ENCODE data around the gene UQCR11.

Gene UQCR11

DNA sequence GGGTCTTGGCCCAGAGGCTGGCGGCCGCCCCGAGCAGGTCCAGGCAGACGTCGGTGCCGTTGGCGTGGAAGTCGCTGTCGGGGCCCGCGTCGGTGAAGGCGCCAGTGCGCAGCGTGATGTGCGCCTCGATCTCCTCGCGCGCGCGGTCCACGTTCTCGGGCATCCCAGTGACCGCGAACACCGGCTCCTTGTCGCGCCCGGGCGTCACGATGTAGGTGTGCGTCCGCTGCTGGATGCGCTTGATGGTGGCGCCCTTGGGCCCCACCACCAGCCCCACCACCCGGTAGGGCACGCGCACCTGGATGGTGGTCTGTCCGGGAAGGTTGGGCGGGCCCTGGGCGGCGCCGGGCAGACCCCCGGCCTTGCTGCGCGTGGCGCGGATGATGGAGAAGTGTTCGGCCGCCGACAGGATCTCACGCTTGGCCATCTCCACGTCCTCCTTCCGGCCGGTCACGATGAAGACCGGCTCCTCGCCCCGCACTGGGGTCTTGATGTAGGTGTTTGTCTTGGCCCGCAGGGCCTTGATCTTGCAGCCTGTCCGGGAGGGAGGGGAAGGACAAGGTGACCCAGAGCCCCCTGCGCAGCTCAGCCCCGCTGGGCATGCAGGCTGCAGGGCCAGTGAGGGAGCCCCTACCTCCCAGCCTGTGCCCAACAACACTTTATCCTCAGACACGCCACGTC, 48.7 kb downstream of the UQCR11 start:
- no peaks in the 10 kb centered on the region for H3K27me3 ChIP-seq (ENCODE audit: control insufficient read depth in 1 of 2, insufficient read depth in 2 of 2, low read length in 2 of 2)
- no peaks in the 10 kb centered on the region for H3K9me3 ChIP-seq (ENCODE audit: low read length)
- H3K27ac ChIP-seq (ENCODE audit: low read depth, low read length) = no peak overlapping the region
- no peak overlapping the region for H3K4me3 ChIP-seq (ENCODE audit: low read depth in 1 of 2, low read length in 2 of 2)
- no peak overlapping the region for H3K9ac ChIP-seq (ENCODE audit: low read length)
- H3K36me3 ChIP-seq (ENCODE audit: insufficient read depth, low read length) = no peaks in the 10 kb centered on the region
- H3K4me1 ChIP-seq (ENCODE audit: insufficient read depth, low read length) = no peaks in the 10 kb centered on the region

GRCh38 chr19:1555487-1556389, 49.5 kb downstream of the UQCR11 start:
- no peak overlapping the region for H3K4me3 ChIP-seq (ENCODE audit: low read depth in 1 of 2, low read length in 2 of 2)
- H3K27ac ChIP-seq (ENCODE audit: low read depth, low read length) = no peak overlapping the region
- no peaks in the 10 kb centered on the region for H3K9me3 ChIP-seq (ENCODE audit: low read length)
- H3K36me3 ChIP-seq (ENCODE audit: insufficient read depth, low read length) = no peaks in the 10 kb centered on the region
- H3K27me3 ChIP-seq (ENCODE audit: control insufficient read depth in 1 of 2, insufficient read depth in 2 of 2, low read length in 2 of 2) = no peaks in the 10 kb centered on the region
- no peaks in the 10 kb centered on the region for H3K4me1 ChIP-seq (ENCODE audit: insufficient read depth, low read length)
- H3K9ac ChIP-seq (ENCODE audit: low read length) = no peak overlapping the region

GRCh38 chr19:1554968-1555367, 50.3 kb downstream of the UQCR11 start:
- no peaks in the 10 kb centered on the region for H3K9me3 ChIP-seq (ENCODE audit: low read length)
- H3K4me1 ChIP-seq (ENCODE audit: insufficient read depth, low read length) = no peaks in the 10 kb centered on the region
- no peaks in the 10 kb centered on the region for H3K36me3 ChIP-seq (ENCODE audit: insufficient read depth, low read length)
- no peak overlapping the region for H3K27ac ChIP-seq (ENCODE audit: low read depth, low read length)
- no peak overlapping the region for H3K4me3 ChIP-seq (ENCODE audit: low read depth in 1 of 2, low read length in 2 of 2)
- no peaks in the 10 kb centered on the region for H3K27me3 ChIP-seq (ENCODE audit: control insufficient read depth in 1 of 2, insufficient read depth in 2 of 2, low read length in 2 of 2)
- no peak overlapping the region for H3K9ac ChIP-seq (ENCODE audit: low read length)

- Histone ChIP-seq H3K27ac (ENCODE audit: low read depth, low read length) (no peak overlapping the region), H3K27me3 (ENCODE audit: control insufficient read depth in 1 of 2, insufficient read depth in 2 of 2, low read length in 2 of 2) (no peaks in the 10 kb centered on the region), H3K36me3 (ENCODE audit: insufficient read depth, low read length) (no peaks in the 10 kb centered on the region), H3K4me1 (ENCODE audit: insufficient read depth, low read length) (no peaks in the 10 kb centered on the region), H3K4me3 (ENCODE audit: low read depth in 1 of 2, low read length in 2 of 2) (no peak overlapping the region), H3K9me3 (ENCODE audit: low read length) (no peaks in the 10 kb centered on the region), H3K9ac (ENCODE audit: low read length) (no peak overlapping the region)
Measured at GRCh38 chr19:1553415-1553814, 51.8 kb downstream of the UQCR11 start.

- H3K27me3 ChIP-seq (ENCODE audit: control insufficient read depth in 1 of 2, insufficient read depth in 2 of 2, low read length in 2 of 2) = peaks cover 0 to 2% of the 10 kb centered on the region in 2 donors
- H3K36me3 ChIP-seq (ENCODE audit: insufficient read depth, low read length) = no peaks in the 10 kb centered on the region
- H3K9ac ChIP-seq (ENCODE audit: low read length) = no peak overlapping the region
- no peak overlapping the region for H3K27ac ChIP-seq (ENCODE audit: low read depth, low read length)
- H3K4me3 ChIP-seq (ENCODE audit: low read depth in 1 of 2, low read length in 2 of 2) = no peak overlapping the region
- H3K9me3 ChIP-seq (ENCODE audit: low read length) = no peaks in the 10 kb centered on the region
- no peaks in the 10 kb centered on the region for H3K4me1 ChIP-seq (ENCODE audit: insufficient read depth, low read length)
Measured at GRCh38 chr19:1551068-1552040, 53.9 kb downstream of the UQCR11 start.

- peaks cover 0 to 3% of the 10 kb centered on the region in 2 donors for H3K27me3 ChIP-seq (ENCODE audit: control insufficient read depth in 1 of 2, insufficient read depth in 2 of 2, low read length in 2 of 2)
- H3K27ac ChIP-seq (ENCODE audit: low read depth, low read length) = no peak overlapping the region
- no peaks in the 10 kb centered on the region for H3K36me3 ChIP-seq (ENCODE audit: insufficient read depth, low read length)
- H3K9ac ChIP-seq (ENCODE audit: low read length) = no peak overlapping the region
- H3K9me3 ChIP-seq (ENCODE audit: low read length) = no peaks in the 10 kb centered on the region
- H3K4me3 ChIP-seq (ENCODE audit: low read depth in 1 of 2, low read length in 2 of 2) = no peak overlapping the region
- H3K4me1 ChIP-seq (ENCODE audit: insufficient read depth, low read length) = no peaks in the 10 kb centered on the region
Measured at GRCh38 chr19:1549332-1549945, 55.8 kb downstream of the UQCR11 start.

Measured in muscle layer of colon (tissue), 2 donors.